HG03439 (cell line): ENCODE results near the gene PCK1.

Experiments used
- ATAC-seq: cut with Tn5 transposase; IDR thresholded peaks from one replicate; pipeline ENCODE4 v1.9.1; 2021; ENCODE audit warnings: mild to moderate bottlenecking, moderate library complexity; ENCODE audit not compliant: unreplicated experiment

PCK1 gene

GRCh38 chr20:57600320-57601210 is 39.7 kb downstream of the PCK1 start:
- no peak for ATAC-seq

- ATAC-seq, result no peak
Measured at GRCh38 chr20:57601211-57601570, 40.3 kb downstream of the PCK1 start.

GRCh38 chr20:57601737-57602136 is 40.8 kb downstream of the PCK1 start:
- ATAC-seq, result no peak

GRCh38 chr20:57603120-57603519 is 42.2 kb downstream of the PCK1 start:
- ATAC-seq, result no peak

GRCh38 chr20:57605045-57605444 is 44.1 kb downstream of the PCK1 start:
- ATAC-seq, result no peak

GRCh38 chr20:57605878-57606277 is 45.0 kb downstream of the PCK1 start:
- no peak for ATAC-seq

- no peak for ATAC-seq
Measured at GRCh38 chr20:57608516-57608915, 47.6 kb downstream of the PCK1 start.

GRCh38 chr20:57609086-57609841 is 48.4 kb downstream of the PCK1 start:
- no peak for ATAC-seq

GRCh38 chr20:57609842-57610167 is 48.9 kb downstream of the PCK1 start:
- no peak for ATAC-seq

GRCh38 chr20:57610261-57610952 is 49.5 kb downstream of the PCK1 start:
- no peak for ATAC-seq

GRCh38 chr20:57611586-57612311 is 50.8 kb downstream of the PCK1 start:
- ATAC-seq, result no peak

- no peak for ATAC-seq
Measured at GRCh38 chr20:57612436-57612835, 51.5 kb downstream of the PCK1 start.

GRCh38 chr20:57612916-57613315 is 52.0 kb downstream of the PCK1 start:
- no peak for ATAC-seq

GRCh38 chr20:57613481-57613921 is 52.6 kb downstream of the PCK1 start:
- no peak for ATAC-seq

GRCh38 chr20:57614490-57615444 is 53.9 kb downstream of the PCK1 start:
- no peak for ATAC-seq

- ATAC-seq, result no peak
Measured at GRCh38 chr20:57615445-57615811, 54.5 kb downstream of the PCK1 start.

GRCh38 chr20:57616143-57616951 is 55.4 kb downstream of the PCK1 start:
- no peak for ATAC-seq

GRCh38 chr20:57617079-57617795 is 56.3 kb downstream of the PCK1 start:
- no peak for ATAC-seq
